ENCODE data around the gene MAG.

- TF ChIP-seq CHD1 (IDR thresholded peaks at IDR 0.05; ENCODE audit: low read depth, low read length): no peak
- no peak for TF ChIP-seq CTCF (IDR thresholded peaks at IDR 0.05; ENCODE audit: control extremely low read depth in 1 of 3, insufficient read depth in 1 of 3, low read depth in 1 of 3, low read length in 3 of 3)
Observed at GRCh38 chr19:35337984-35338296, 46.0 kb downstream of the MAG start.

Measured in H1 (cell line).